GM06990 (cell line): Measurements from ENCODE around the gene RPS19.

Experiments used
- DNase-seq: peaks from one replicate; pipeline ENCODE4 v3.0.0-alpha.2; 2011; ENCODE audit not compliant: insufficient read length; ENCODE audit errors: extremely low read depth
- H3K27me3 ChIP-seq: replicated peaks from 2 replicates; pipeline ENCODE4 v1.6.0; 2011; ENCODE audit warnings: low read length; ENCODE audit not compliant: control insufficient read depth, insufficient read depth
- H3K36me3 ChIP-seq: 2 replicates; pipeline ENCODE4 v1.5.1; 2011; ENCODE audit warnings: low read length; ENCODE audit not compliant: control insufficient read depth, insufficient read depth
- H3K4me3 ChIP-seq: replicated peaks from 2 replicates; pipeline ENCODE4 v1.5.1; 2011; ENCODE audit warnings: low read depth, mild to moderate bottlenecking, control low read depth, low read length
- TF ChIP-seq, protein P1 (sequence below): IDR thresholded peaks from 2 replicates; pipeline ENCODE4 v1.5.1; 2011; ENCODE audit warnings: low read length, control low read depth, mild to moderate bottlenecking, inconsistent platforms; ENCODE audit not compliant: insufficient read depth, poor library complexity, severe bottlenecking

The RPS19 gene

DNA sequence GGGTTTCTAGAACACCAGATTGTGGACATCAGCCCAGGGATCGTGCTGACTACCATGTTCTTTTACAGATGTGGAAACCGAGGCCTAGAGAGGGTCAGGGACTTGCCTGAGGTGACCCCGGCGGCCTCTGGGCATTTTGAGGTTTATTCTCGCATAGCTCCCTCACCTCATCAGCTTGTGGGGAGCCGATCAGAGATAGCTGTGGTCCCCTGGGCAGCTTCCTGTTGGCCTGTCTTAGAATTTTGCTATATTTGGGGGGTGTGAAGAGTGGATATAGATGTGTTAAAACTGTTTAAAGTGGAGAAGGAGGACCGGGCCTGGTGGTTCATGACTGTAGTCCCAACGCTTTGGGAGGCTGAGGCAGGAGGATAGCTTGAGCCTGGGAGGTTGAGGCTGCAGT, 29.8 kb downstream of the RPS19 start:
- TF ChIP-seq, protein P1, sequence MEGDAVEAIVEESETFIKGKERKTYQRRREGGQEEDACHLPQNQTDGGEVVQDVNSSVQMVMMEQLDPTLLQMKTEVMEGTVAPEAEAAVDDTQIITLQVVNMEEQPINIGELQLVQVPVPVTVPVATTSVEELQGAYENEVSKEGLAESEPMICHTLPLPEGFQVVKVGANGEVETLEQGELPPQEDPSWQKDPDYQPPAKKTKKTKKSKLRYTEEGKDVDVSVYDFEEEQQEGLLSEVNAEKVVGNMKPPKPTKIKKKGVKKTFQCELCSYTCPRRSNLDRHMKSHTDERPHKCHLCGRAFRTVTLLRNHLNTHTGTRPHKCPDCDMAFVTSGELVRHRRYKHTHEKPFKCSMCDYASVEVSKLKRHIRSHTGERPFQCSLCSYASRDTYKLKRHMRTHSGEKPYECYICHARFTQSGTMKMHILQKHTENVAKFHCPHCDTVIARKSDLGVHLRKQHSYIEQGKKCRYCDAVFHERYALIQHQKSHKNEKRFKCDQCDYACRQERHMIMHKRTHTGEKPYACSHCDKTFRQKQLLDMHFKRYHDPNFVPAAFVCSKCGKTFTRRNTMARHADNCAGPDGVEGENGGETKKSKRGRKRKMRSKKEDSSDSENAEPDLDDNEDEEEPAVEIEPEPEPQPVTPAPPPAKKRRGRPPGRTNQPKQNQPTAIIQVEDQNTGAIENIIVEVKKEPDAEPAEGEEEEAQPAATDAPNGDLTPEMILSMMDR = no peak
- Histone ChIP-seq H3K4me3 (no peak overlapping the region), H3K27me3 (no peaks in the 10 kb centered on the region), H3K36me3 (peaks cover 26% of the 10 kb centered on the region)
- no peak for DNase-seq

DNA sequence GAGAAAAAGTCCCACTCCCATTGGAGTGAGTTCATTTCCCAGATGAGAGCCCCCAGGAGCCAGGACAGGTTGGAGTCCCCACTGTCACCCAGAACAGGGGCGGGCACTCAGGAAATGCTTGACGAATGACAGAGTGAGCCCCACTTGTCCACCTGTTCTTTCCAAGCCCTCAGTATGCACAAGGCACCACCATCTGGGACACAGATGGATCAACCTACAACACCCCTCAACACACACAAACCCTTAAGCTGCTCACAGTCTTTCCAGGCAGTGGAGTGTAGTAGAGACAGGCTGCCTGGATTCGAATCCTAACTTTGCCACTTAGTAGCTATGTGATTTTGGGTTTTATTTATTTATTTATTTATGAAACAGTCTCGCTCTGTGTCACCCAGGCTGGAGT, 30.9 kb downstream of the RPS19 start:
- Histone ChIP-seq H3K27me3 (no peaks in the 10 kb centered on the region), H3K36me3 (peaks cover 36% of the 10 kb centered on the region), H3K4me3 (no peak overlapping the region)
- DNase-seq = no peak
- TF ChIP-seq, protein P1 = no peak

DNA sequence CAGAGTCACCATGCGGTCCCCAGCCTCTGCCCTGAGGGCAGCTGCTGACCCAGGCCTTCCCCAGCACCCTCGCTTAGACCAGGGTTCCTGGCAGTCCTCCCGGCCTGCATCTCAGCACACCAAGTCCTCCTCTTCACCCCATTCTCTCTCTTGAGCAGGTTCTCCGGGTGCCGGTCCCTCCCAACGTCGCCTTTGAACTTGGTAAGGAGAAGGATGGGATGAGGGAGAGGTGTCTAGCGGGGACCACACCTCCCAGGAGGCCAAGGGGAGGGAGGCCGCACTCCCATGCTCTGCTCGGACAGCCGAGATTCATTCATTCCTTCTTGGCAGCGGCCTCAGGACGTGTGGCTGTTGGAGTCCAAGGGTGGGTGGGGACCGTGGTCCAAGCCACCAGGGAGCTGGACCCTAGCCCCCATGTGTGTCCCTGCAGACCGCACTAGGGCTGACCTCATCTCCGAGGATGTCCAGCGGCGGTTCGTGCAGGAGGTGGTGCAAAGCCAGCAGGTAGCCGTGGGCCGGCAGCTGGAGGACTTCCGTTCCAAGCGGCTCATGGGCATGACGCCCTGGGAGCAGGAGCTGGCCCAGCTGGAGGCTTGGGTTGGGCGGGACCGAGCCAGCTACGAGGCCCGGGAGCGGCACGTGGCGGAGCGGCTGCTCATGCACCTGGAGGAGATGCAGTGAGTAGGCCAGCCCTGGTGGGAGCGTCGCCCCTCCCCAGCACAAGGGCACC, 32.3 kb downstream of the RPS19 start:
- Histone ChIP-seq H3K27me3 (no peaks in the 10 kb centered on the region), H3K36me3 (peaks cover 41% of the 10 kb centered on the region), H3K4me3 (no peak overlapping the region)
- TF ChIP-seq, protein P1 = no peak
- no peak for DNase-seq

DNA sequence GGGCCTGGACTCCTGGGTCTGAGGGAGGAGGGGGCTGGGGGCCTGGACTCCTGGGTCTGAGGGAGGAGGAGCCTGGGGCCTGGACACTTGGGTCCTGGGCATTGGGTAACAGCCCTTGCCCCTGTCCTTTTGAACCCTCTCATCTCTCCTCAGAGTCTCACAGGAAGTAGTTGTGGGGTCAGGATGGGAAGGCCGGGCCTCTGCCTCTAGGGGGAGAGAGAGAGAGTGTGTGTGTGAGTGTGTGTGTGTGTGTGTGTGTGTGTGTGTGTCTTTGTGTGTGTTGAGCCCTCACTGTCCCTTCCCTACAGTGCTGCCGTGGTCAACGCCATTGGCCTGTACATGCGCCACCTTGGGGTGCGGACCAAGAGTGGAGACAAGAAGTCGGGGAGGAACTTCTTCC, 33.8 kb downstream of the RPS19 start:
- no peak for DNase-seq
- Histone ChIP-seq H3K27me3 (no peaks in the 10 kb centered on the region), H3K36me3 (peaks cover 44% of the 10 kb centered on the region), H3K4me3 (no peak overlapping the region)
- TF ChIP-seq, protein P1 = peak; percentile 33

DNA sequence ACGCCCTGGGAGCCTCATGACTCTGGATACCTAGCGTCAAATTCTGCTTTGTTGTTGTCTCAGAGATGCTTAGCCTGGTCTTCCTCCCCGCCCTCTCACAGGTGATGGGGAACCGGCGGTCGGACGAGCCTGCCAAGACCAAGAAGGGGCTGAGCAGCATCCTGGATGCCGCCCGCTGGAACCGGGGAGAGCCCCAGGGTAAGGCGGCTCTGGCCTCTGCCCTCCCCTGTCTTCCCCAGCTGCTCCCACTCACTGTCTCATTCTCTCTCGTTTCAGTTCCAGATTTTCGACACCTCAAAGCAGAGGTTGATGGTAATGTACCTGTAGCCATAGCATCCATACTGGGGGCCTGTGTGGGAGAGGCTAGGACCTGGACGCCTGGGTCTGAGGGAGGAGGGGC, 34.3 kb downstream of the RPS19 start:
- DNase-seq = no peak
- TF ChIP-seq, protein P1 = no peak
- Histone ChIP-seq H3K4me3 (no peak overlapping the region), H3K27me3 (no peaks in the 10 kb centered on the region), H3K36me3 (peaks cover 39% of the 10 kb centered on the region)
